Memory B cell (primary cell): ENCODE data around the gene FAM193B.
A peak's percentile ranks its signal among the peaks of the same experiment; 100 is the strongest.
"Not testable (repeated sequence)": the region's sequence is repeated elsewhere in the genome, so short reads cannot be mapped to it uniquely, and the experiment has no call there.

Experiments used
- ATAC-seq: fragments of 150-1000 bp; cut with Tn5 transposase; 2 replicates; pipeline ENCODE4 v1.10.0; 2021; ENCODE audit warnings: low read depth, mild to moderate bottlenecking, moderate library complexity
- DNase-seq, 2 donors: peaks; one replicate each; pipeline ENCODE4 v3.0.0; 2022; ENCODE audit warnings: low spot score in 2 of 2
- H3K27ac Mint-ChIP-seq: one replicate; pipeline ENCODE4 v1.8.0; 2022; ENCODE audit warnings: mild to moderate bottlenecking, moderate library complexity, mixed read lengths
- H3K27me3 Mint-ChIP-seq: one replicate; pipeline ENCODE4 v1.8.0; 2022; ENCODE audit warnings: mixed read lengths
- H3K36me3 Mint-ChIP-seq: one replicate; pipeline ENCODE4 v1.8.0; 2022; ENCODE audit warnings: mild to moderate bottlenecking, mixed read lengths
- H3K4me1 Mint-ChIP-seq: one replicate; pipeline ENCODE4 v1.8.0; 2022; ENCODE audit warnings: mixed read lengths
- H3K4me3 Mint-ChIP-seq: one replicate; pipeline ENCODE4 v1.8.0; 2022; ENCODE audit warnings: mild to moderate bottlenecking, moderate library complexity, mixed read lengths
- H3K9me3 Mint-ChIP-seq: one replicate; pipeline ENCODE4 v1.8.0; 2022; ENCODE audit warnings: mixed read lengths

Gene FAM193B

GRCh38 chr5:177538876-177539275 is 15.5 kb downstream of the FAM193B start:
- no peak for DNase-seq
- Mint-ChIP-seq H3K27ac (no peak overlapping the region), H3K36me3 (peaks cover 18% of the 10 kb centered on the region), H3K4me3 (no peak overlapping the region), H3K27me3 (no peaks in the 10 kb centered on the region), H3K4me1 (peaks cover 4% of the 10 kb centered on the region), H3K9me3 (no peaks in the 10 kb centered on the region)
- no peak for ATAC-seq

- H3K27ac Mint-ChIP-seq, result no peak overlapping the region
Measured at GRCh38 chr5:177537389-177538361, 16.7 kb downstream of the FAM193B start.

GRCh38 chr5:177536386-177536785 is 18.0 kb downstream of the FAM193B start:
- peaks cover 4% of the 10 kb centered on the region for H3K4me1 Mint-ChIP-seq
- no peak for DNase-seq
- no peak overlapping the region for H3K27ac Mint-ChIP-seq
- peaks cover 21% of the 10 kb centered on the region for H3K36me3 Mint-ChIP-seq
- no peak for ATAC-seq
- H3K9me3 Mint-ChIP-seq, result no peaks in the 10 kb centered on the region
- H3K4me3 Mint-ChIP-seq, result no peak overlapping the region
- no peaks in the 10 kb centered on the region for H3K27me3 Mint-ChIP-seq

More at GRCh38 chr5:177537389-177538361, 16.7 kb downstream of the FAM193B start:
- Mint-ChIP-seq H3K27me3 (no peaks in the 10 kb centered on the region), H3K36me3 (peaks cover 22% of the 10 kb centered on the region), H3K9me3 (no peaks in the 10 kb centered on the region), H3K4me3 (no peak overlapping the region), H3K4me1 (peaks cover 4% of the 10 kb centered on the region)
- no peak for DNase-seq
- ATAC-seq, result no peak

GRCh38 chr5:177535125-177535524 is 19.2 kb downstream of the FAM193B start:
- Mint-ChIP-seq H3K4me1 (no peaks in the 10 kb centered on the region), H3K27me3 (no peaks in the 10 kb centered on the region), H3K4me3 (no peak overlapping the region), H3K9me3 (no peaks in the 10 kb centered on the region), H3K27ac (no peak overlapping the region), H3K36me3 (peaks cover 21% of the 10 kb centered on the region)
- DNase-seq (no peak), ATAC-seq (no peak)

- not testable (repeated sequence) for H3K9me3 Mint-ChIP-seq, H3K27ac Mint-ChIP-seq, H3K4me1 Mint-ChIP-seq, H3K27me3 Mint-ChIP-seq, ATAC-seq, H3K4me3 Mint-ChIP-seq, DNase-seq
- peaks cover 23% of the 10 kb centered on the region for H3K36me3 Mint-ChIP-seq
Measured at GRCh38 chr5:177534433-177534832, 19.9 kb downstream of the FAM193B start.

- Mint-ChIP-seq H3K36me3 (peaks cover 18% of the 10 kb centered on the region), H3K27me3 (no peaks in the 10 kb centered on the region), H3K4me3 (no peak overlapping the region), H3K27ac (no peak overlapping the region), H3K9me3 (no peaks in the 10 kb centered on the region), H3K4me1 (no peaks in the 10 kb centered on the region)
- DNase-seq, result no peak
- no peak for ATAC-seq
Measured at GRCh38 chr5:177531209-177531940, 23.0 kb downstream of the FAM193B start.

GRCh38 chr5:177530638-177531037 is 23.7 kb downstream of the FAM193B start:
- Mint-ChIP-seq H3K4me3 (no peak overlapping the region), H3K4me1 (no peaks in the 10 kb centered on the region), H3K27me3 (no peaks in the 10 kb centered on the region), H3K36me3 (peaks cover 18% of the 10 kb centered on the region), H3K27ac (no peak overlapping the region), H3K9me3 (no peaks in the 10 kb centered on the region)
- no peak for DNase-seq
- ATAC-seq, result no peak

- no peaks in the 10 kb centered on the region for H3K4me1 Mint-ChIP-seq
- no peaks in the 10 kb centered on the region for H3K9me3 Mint-ChIP-seq
- H3K27ac Mint-ChIP-seq, result no peak overlapping the region
- H3K27me3 Mint-ChIP-seq, result no peaks in the 10 kb centered on the region
- H3K4me3 Mint-ChIP-seq, result no peak overlapping the region
- ATAC-seq (no peak), DNase-seq (no peak)
- H3K36me3 Mint-ChIP-seq, result peaks cover 18% of the 10 kb centered on the region
Measured at GRCh38 chr5:177529247-177530203, 24.8 kb downstream of the FAM193B start.

GRCh38 chr5:177528631-177529030 is 25.7 kb downstream of the FAM193B start:
- H3K4me1 Mint-ChIP-seq, result no peaks in the 10 kb centered on the region
- H3K9me3 Mint-ChIP-seq, result no peaks in the 10 kb centered on the region
- H3K27me3 Mint-ChIP-seq, result no peaks in the 10 kb centered on the region
- ATAC-seq, result no peak
- no peak for DNase-seq
- H3K4me3 Mint-ChIP-seq, result no peak overlapping the region
- H3K36me3 Mint-ChIP-seq, result peaks cover 15% of the 10 kb centered on the region
- H3K27ac Mint-ChIP-seq, result no peak overlapping the region

- H3K4me1 Mint-ChIP-seq, result peaks cover 2% of the 10 kb centered on the region
- no peak overlapping the region for H3K4me3 Mint-ChIP-seq
- no peaks in the 10 kb centered on the region for H3K9me3 Mint-ChIP-seq
- DNase-seq (no peak), ATAC-seq (no peak)
- H3K27ac Mint-ChIP-seq, result no peak overlapping the region
- no peaks in the 10 kb centered on the region for H3K27me3 Mint-ChIP-seq
- H3K36me3 Mint-ChIP-seq, result peaks cover 12% of the 10 kb centered on the region
Measured at GRCh38 chr5:177527595-177527994, 26.8 kb downstream of the FAM193B start.

GRCh38 chr5:177526791-177527190 is 27.6 kb downstream of the FAM193B start:
- Mint-ChIP-seq H3K4me1 (peaks cover 2% of the 10 kb centered on the region), H3K36me3 (peaks cover 8% of the 10 kb centered on the region), H3K9me3 (no peaks in the 10 kb centered on the region), H3K4me3 (no peak overlapping the region), H3K27ac (no peak overlapping the region), H3K27me3 (no peaks in the 10 kb centered on the region)
- ATAC-seq (no peak), DNase-seq (no peak)

GRCh38 chr5:177526191-177526590 is 28.2 kb downstream of the FAM193B start:
- Mint-ChIP-seq H3K36me3 (peaks cover 10% of the 10 kb centered on the region), H3K4me3 (no peak overlapping the region), H3K27me3 (no peaks in the 10 kb centered on the region), H3K4me1 (peaks cover 6% of the 10 kb centered on the region), H3K27ac (no peak overlapping the region), H3K9me3 (no peaks in the 10 kb centered on the region)
- ATAC-seq (no peak), DNase-seq (no peak)

- no peak overlapping the region for H3K4me3 Mint-ChIP-seq
- H3K27me3 Mint-ChIP-seq, result no peaks in the 10 kb centered on the region
- H3K9me3 Mint-ChIP-seq, result no peaks in the 10 kb centered on the region
- ATAC-seq, result no peak
- peaks cover 11% of the 10 kb centered on the region for H3K4me1 Mint-ChIP-seq
- no peak for DNase-seq
- peak overlapping the region; percentile 6 for H3K27ac Mint-ChIP-seq
- peaks cover 12% of the 10 kb centered on the region for H3K36me3 Mint-ChIP-seq
Measured at GRCh38 chr5:177524941-177525655, 29.3 kb downstream of the FAM193B start.
